Progenitor cell of endocrine pancreas (in vitro differentiated cells): ENCODE measurements around the gene DNAJC11. TPM values are rescaled to one million over a fixed set of nuclear protein-coding genes. Genes with fewer than 3 reads are reported as not detected.
"Not testable (repeated sequence)": the region's sequence is repeated elsewhere in the genome, so short reads cannot be mapped to it uniquely, and the experiment has no call there.

ENCODE experiments used
- DNase-seq: peaks from one replicate; pipeline ENCODE4 v3.0.0; 2021; ENCODE audit warnings: low spot score; ENCODE audit not compliant: unreplicated experiment
- H3K27ac Mint-ChIP-seq: 2 replicates; pipeline ENCODE4 v1.8.0; 2021; ENCODE audit warnings: mild to moderate bottlenecking, moderate library complexity, mixed read lengths
- H3K27me3 Mint-ChIP-seq: 2 replicates; pipeline ENCODE4 v1.8.0; 2021; ENCODE audit warnings: mixed read lengths
- H3K36me3 Mint-ChIP-seq: 2 replicates; pipeline ENCODE4 v1.8.0; 2022; ENCODE audit warnings: mixed read lengths; ENCODE audit not compliant: insufficient read depth
- H3K4me1 Mint-ChIP-seq: 2 replicates; pipeline ENCODE4 v1.8.0; 2021; ENCODE audit warnings: low read depth, mixed read lengths
- H3K4me3 Mint-ChIP-seq: 2 replicates; pipeline ENCODE4 v1.8.0; 2021; ENCODE audit warnings: low read depth, mild to moderate bottlenecking, moderate library complexity, mixed read lengths
- H3K9me3 Mint-ChIP-seq: 2 replicates; pipeline ENCODE4 v1.8.0; 2021; ENCODE audit warnings: low read depth, mixed read lengths
- total RNA-seq: library from RNA; stranded (reverse); gene quantifications from 2 replicates; pipeline ENCODE4 v1.2.1, GENCODE V29; 2021
- TF ChIP-seq, protein P1 (sequence below): fragments of 200-600 bp; sonication (generic); IDR thresholded peaks from one replicate; pipeline ENCODE4 v1.5.0; 2021; ENCODE audit warnings: antibody characterized with exemption, mild to moderate bottlenecking; ENCODE audit not compliant: unreplicated experiment

Gene DNAJC11
- total RNA-seq, 1 donor from 2014 or later = 65.8 TPM

GRCh38 chr1:6601049-6601922 is 100.3 kb downstream of the DNAJC11 start:
- peak overlapping the region; percentile 87 for H3K4me3 Mint-ChIP-seq
- peaks cover under 1% of the 10 kb centered on the region for H3K36me3 Mint-ChIP-seq
- H3K9me3 Mint-ChIP-seq = no peaks in the 10 kb centered on the region
- H3K27ac Mint-ChIP-seq = peak overlapping the region; percentile 96
- peaks cover 23% of the 10 kb centered on the region for H3K4me1 Mint-ChIP-seq
- DNase-seq = no peak
- no peaks in the 10 kb centered on the region for H3K27me3 Mint-ChIP-seq
- TF ChIP-seq, protein P1, sequence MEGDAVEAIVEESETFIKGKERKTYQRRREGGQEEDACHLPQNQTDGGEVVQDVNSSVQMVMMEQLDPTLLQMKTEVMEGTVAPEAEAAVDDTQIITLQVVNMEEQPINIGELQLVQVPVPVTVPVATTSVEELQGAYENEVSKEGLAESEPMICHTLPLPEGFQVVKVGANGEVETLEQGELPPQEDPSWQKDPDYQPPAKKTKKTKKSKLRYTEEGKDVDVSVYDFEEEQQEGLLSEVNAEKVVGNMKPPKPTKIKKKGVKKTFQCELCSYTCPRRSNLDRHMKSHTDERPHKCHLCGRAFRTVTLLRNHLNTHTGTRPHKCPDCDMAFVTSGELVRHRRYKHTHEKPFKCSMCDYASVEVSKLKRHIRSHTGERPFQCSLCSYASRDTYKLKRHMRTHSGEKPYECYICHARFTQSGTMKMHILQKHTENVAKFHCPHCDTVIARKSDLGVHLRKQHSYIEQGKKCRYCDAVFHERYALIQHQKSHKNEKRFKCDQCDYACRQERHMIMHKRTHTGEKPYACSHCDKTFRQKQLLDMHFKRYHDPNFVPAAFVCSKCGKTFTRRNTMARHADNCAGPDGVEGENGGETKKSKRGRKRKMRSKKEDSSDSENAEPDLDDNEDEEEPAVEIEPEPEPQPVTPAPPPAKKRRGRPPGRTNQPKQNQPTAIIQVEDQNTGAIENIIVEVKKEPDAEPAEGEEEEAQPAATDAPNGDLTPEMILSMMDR = no peak

DNA sequence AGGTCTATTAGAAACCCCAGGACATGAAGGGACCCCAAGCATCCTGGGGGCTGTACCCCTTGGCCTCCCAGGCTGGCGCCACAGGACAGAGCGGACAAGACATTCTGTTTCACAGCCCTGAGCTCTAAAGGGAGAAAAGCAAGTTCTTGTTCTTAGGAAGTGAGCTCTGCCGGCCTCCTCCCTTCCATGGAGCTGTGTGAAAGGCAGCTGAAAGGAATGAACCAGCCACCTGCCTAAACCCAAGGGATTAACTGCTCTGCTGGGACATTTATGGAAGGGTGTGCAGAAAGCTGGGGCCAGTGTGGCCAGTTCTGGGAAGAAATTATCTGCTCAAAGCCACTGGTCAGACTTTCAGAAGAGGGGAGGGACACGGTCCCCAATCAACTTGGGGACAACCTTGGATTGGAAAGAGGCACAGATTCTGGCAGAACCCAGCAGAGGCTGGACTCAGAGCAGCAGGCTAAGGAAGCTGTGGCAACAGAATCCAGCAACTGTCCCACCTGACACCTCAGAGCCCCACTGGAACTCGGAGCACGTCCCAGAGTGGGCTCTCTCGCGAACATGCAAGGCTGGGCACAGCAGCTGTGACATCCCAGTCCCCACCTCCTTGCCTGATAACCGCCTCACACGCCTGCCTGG is 101.1 kb downstream of the DNAJC11 start:
- Mint-ChIP-seq H3K4me3 (peak overlapping the region; percentile 87), H3K27ac (peak overlapping the region; percentile 96), H3K4me1 (peaks cover 23% of the 10 kb centered on the region), H3K27me3 (no peaks in the 10 kb centered on the region), H3K36me3 (peaks cover 5% of the 10 kb centered on the region), H3K9me3 (no peaks in the 10 kb centered on the region)
- TF ChIP-seq, protein P1 = no peak
- DNase-seq = no peak

GRCh38 chr1:6599991-6600390 is 101.6 kb downstream of the DNAJC11 start:
- H3K9me3 Mint-ChIP-seq, H3K36me3 Mint-ChIP-seq, H3K27me3 Mint-ChIP-seq, DNase-seq: not testable (repeated sequence)
- H3K27ac Mint-ChIP-seq = peak overlapping the region; percentile 96
- H3K4me1 Mint-ChIP-seq = peaks cover 23% of the 10 kb centered on the region
- peak overlapping the region; percentile 87 for H3K4me3 Mint-ChIP-seq

DNA sequence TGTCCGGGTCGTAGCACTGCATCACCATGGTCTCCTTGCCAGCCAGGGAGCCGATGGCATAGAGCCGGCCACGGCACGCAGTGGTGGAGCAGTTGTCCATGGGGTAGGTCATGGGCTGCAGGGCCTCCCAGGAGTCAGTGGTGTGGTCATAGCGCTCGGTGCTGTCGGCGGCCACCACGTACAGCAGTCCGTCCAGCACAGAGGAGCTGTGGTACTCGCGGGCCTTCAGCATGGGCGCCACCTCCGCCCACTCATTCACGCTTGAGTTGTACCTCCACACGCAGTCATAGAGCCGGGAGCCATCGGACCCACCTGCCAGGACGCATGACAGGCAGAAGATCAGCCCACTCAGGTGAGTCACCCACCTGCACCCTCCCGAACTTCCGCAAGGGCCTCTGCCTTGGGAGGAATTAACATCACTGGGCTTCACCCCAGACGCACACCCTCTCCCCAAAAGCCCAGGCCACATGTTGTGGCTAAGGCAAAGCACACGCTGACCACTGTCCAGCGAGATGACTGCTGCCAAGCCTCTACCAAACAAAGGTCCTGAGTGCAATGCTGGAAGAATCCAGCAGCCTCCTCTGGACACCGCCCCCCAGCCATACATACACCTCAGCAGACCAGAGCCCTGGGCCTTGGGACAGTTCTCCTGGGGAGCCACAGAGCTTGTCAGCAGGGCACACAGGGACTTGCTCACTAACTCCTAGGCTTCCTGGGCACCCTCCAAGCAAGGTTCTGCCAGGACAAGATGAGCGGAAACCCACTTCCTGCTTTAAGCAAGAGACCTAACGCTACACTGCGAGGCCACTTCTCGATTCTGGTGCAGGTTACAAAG is 102.3 kb downstream of the DNAJC11 start:
- H3K27me3 Mint-ChIP-seq = no peaks in the 10 kb centered on the region
- no peak for DNase-seq
- H3K9me3 Mint-ChIP-seq = no peaks in the 10 kb centered on the region
- peak overlapping the region; percentile 24 for H3K27ac Mint-ChIP-seq
- TF ChIP-seq, protein P1 = no peak
- peaks cover 22% of the 10 kb centered on the region for H3K4me1 Mint-ChIP-seq
- peak overlapping the region; percentile 26 for H3K4me3 Mint-ChIP-seq
- H3K36me3 Mint-ChIP-seq = peaks cover 5% of the 10 kb centered on the region

DNA sequence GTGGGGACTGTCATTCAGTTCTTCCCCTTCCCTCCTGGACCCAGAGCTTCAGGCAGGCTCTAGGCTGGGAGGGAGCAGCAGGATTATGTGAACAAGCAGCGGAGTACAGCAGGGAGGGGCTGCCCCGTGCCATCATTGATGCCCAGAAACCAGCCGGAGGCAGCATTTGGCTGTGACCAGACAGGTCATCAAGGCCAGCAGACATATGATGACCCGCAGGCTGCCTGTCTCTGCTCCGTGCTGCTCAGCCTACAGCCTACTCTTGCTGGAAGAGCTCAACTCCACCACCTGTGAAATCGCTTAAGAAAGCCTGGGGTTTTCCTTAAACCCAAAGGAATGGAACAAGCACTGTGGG is 103.9 kb downstream of the DNAJC11 start:
- TF ChIP-seq, protein P1 = no peak

More for the DNA sequence above, 103.9 kb downstream of the DNAJC11 start:
- no peaks in the 10 kb centered on the region for H3K9me3 Mint-ChIP-seq
- peaks cover 8% of the 10 kb centered on the region for H3K36me3 Mint-ChIP-seq
- H3K27ac Mint-ChIP-seq = no peak overlapping the region
- H3K27me3 Mint-ChIP-seq = no peaks in the 10 kb centered on the region
- DNase-seq = no peak
- H3K4me3 Mint-ChIP-seq = no peak overlapping the region
- H3K4me1 Mint-ChIP-seq = peaks cover 13% of the 10 kb centered on the region
